Lower leg skin (tissue), 4 donors: ENCODE results near the gene UNC13C. TPM values are rescaled to one million over a fixed set of nuclear protein-coding genes. Genes with fewer than 3 reads are reported as not detected.

ENCODE experiments used
- DNase-seq, 2 donors: peaks; one replicate each; pipeline ENCODE4 v3.0.0-alpha.2; 2019; ENCODE audit warnings: low spot score in 2 of 2
- H3K4me3 ChIP-seq: fragments of 200-600 bp; sonication (generic); 2 replicates; pipeline ENCODE4 v1.5.1; 2017; ENCODE audit warnings: mild to moderate bottlenecking, low read depth; ENCODE audit not compliant: poor library complexity, severe bottlenecking
- POLR2A ChIP-seq, 2 donors: fragments of 450-650 bp; IDR thresholded peaks; one replicate each; pipeline ENCODE4 v1.6.1; 2016 to 2017; ENCODE audit warnings: antibody characterized with exemption in 2 of 2, mild to moderate bottlenecking in 1 of 2, moderate library complexity in 1 of 2
- WGBS, 2 donors: methylation state at CpG; one replicate each; pipeline ENCODE4 v1.1.5; 2018; 5-methylcytosine and 5-hydroxymethylcytosine counted together
- intact Hi-C: fragments of 100-400 bp; cut with DNase I; formaldehyde crosslinking; loops from one replicate; pipeline ENCODE4 v1.15.0; 2023; ENCODE audit warnings: low total_unique reads
- total RNA-seq, 4 donors: library from RNA; depleted of rRNA; stranded (reverse); fragments of >200 nt; gene quantifications; one replicate each; pipeline ENCODE4 v1.1.0, GENCODE V29; 2016
- TF ChIP-seq, protein P1 (sequence below), 3 donors: fragments of 450-650 bp; IDR thresholded peaks; one replicate each; pipeline ENCODE4 v1.5.1; 2016; ENCODE audit warnings: antibody characterized with exemption in 3 of 3, mild to moderate bottlenecking in 3 of 3, moderate library complexity in 2 of 3

Gene UNC13C
- total RNA-seq, 4 donors from 2014 or later, result 0.08 to 0.84 (median 0.18) TPM

DNA sequence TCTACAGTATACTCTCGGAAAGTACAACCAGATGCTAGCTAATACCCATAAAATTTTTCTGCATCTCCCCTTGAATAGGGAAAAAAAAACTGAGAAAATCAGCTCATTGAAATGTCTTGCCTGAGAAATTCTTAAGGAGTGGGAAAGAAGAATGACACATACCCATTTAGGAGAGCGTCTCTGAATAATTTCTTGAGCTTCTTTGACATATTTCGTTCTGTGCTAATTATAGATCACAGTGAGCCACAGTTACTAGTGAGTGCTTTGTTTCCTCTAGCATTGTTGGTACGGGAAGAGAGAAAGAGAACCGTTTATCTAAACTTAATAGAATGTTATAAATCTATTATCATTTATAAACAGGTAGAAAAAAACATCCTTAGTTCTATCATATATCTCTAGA lies 588.4 kb downstream of the UNC13C start:
- intact Hi-C loops, result no loop called here
- WGBS, 2 donors, result 29 to 33% methylated on average over 5 of the region's 5 CpGs
- H3K4me3 ChIP-seq, result no peak overlapping the region
- no peak for DNase-seq
- TF ChIP-seq, protein P1, sequence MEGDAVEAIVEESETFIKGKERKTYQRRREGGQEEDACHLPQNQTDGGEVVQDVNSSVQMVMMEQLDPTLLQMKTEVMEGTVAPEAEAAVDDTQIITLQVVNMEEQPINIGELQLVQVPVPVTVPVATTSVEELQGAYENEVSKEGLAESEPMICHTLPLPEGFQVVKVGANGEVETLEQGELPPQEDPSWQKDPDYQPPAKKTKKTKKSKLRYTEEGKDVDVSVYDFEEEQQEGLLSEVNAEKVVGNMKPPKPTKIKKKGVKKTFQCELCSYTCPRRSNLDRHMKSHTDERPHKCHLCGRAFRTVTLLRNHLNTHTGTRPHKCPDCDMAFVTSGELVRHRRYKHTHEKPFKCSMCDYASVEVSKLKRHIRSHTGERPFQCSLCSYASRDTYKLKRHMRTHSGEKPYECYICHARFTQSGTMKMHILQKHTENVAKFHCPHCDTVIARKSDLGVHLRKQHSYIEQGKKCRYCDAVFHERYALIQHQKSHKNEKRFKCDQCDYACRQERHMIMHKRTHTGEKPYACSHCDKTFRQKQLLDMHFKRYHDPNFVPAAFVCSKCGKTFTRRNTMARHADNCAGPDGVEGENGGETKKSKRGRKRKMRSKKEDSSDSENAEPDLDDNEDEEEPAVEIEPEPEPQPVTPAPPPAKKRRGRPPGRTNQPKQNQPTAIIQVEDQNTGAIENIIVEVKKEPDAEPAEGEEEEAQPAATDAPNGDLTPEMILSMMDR (IDR thresholded peaks at IDR 0.05), result no peak
- no peak for TF ChIP-seq POLR2A (IDR thresholded peaks at IDR 0.05)

DNA sequence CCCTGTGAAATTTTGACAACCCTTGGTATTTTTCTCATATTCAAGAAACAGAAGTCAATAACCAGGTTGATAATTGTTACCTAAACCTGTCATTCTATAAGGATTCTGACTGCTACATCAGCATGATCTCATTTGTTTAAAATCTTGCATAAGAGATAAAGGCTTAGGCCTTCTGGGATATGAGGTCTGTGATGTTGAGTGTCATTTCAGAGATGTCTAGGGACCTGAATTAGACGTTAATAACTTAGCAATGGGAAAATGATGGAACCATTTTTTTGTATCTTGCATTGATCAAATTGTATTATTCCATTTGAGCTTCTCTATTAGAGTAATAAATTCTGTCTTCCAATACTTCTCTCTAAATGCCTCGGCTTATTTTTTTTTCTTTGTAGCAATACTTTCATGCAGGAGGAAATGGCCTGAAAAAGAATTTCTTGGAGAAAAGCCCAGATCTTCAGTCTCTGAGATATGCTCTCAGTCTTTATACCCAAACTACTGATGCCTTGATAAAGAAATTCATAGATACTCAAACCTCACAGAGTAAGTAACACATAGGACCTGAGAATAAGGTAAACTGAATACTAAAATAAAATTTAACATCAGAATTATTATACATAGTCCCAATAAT lies 589.3 kb downstream of the UNC13C start:
- no peak for DNase-seq
- intact Hi-C loops, result no loop called here
- TF ChIP-seq POLR2A (IDR thresholded peaks at IDR 0.05), result no peak
- TF ChIP-seq, protein P1 (IDR thresholded peaks at IDR 0.05), result no peak
- WGBS, 2 donors, result 12 to 16% methylated on average over 2 of the region's 2 CpGs
- H3K4me3 ChIP-seq, result no peak overlapping the region

DNA sequence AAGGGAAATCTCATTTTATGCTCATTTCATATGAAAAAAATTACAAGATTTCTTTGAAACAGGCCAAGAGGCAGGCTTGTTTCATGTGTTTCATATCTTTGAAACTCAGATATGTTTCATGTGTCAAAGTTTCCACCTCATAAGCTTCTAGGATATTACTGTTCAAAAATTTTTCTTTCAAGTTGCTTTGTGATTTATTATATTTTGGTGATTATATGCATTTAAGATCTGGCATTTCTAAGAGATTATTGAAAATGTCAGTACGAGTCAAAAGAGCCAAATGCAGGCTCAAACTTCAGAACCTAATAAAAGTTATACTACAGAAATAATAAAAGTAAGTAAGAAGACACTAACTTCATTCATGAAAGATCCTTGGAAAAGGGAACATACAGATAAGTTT lies 590.1 kb downstream of the UNC13C start:
- TF ChIP-seq POLR2A (IDR thresholded peaks at IDR 0.05), result no peak
- TF ChIP-seq, protein P1 (IDR thresholded peaks at IDR 0.05), result no peak
- H3K4me3 ChIP-seq, result no peak overlapping the region
- DNase-seq, result no peak
- intact Hi-C loops, result no loop called here
- WGBS, 2 donors, result 43 to 45% methylated on average over 1 of the region's 1 CpG

DNA sequence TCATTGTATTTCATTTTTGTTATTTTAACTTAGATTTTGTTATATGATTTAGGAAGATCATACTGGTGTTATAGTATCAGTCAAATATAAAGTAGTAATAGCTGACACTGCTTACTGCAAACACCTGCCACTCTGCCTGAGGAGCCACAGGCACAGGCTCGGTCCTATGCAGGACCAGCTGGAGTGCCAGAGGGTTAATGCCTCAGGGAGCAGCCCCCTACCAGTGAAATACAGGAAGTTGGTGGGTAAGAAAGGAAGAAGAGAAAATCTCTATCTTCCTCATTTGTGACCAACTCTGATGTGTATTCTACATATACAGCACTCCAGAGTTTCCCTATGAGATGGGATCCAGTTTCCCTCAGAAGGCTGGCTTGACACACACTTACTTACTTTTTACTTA lies 593.3 kb downstream of the UNC13C start:
- WGBS, 2 donors, result 64 to 78% methylated on average over 1 of the region's 1 CpG
- no peak for DNase-seq
- H3K4me3 ChIP-seq, result no peak overlapping the region
- TF ChIP-seq POLR2A (IDR thresholded peaks at IDR 0.05), result no peak
- TF ChIP-seq, protein P1 (IDR thresholded peaks at IDR 0.05), result no peak
- intact Hi-C loops, result no loop called here

DNA sequence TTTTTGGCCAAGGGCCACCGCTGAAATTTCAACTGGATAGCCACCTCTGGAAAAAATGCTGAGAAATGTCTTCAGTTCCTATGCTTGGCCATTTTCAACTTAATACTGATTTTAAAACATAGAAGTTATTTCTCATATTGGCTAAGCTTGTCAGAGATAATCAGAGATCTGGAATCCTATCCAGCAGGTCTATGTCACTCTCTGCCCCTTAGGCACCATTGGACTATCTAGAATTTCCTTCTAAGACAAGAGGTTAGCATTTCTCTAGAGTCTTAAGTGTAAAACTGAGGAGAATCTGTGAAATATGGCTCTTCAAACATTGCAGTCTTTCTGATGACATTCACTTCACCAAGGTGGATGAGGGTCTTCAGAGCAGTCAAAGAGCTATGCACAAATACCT lies 597.3 kb downstream of the UNC13C start:
- intact Hi-C loops, result no loop called here
- TF ChIP-seq, protein P1 (IDR thresholded peaks at IDR 0.05), result no peak
- no peak for TF ChIP-seq POLR2A (IDR thresholded peaks at IDR 0.05)
- no peak for DNase-seq
- WGBS, 2 donors, result 86 to 87% methylated on average over 1 of the region's 1 CpG
- H3K4me3 ChIP-seq, result no peak overlapping the region
